Measurements from ENCODE around the gene PLB1.
"Not testable (repeated sequence)": the region's sequence is repeated elsewhere in the genome, so short reads cannot be mapped to it uniquely, and the experiment has no call there.

The PLB1 gene

GRCh38 chr2:28538134-28538533 lies 42.3 kb downstream of the PLB1 start:
- no peak for DNase-seq

- DNase-seq = no peak
These were observed 42.8 kb downstream of the PLB1 start for GRCh38 chr2:28538652-28539051.

GRCh38 chr2:28539118-28539541 lies 43.3 kb downstream of the PLB1 start:
- no peak for DNase-seq

- no peak for DNase-seq
These were observed 47.6 kb downstream of the PLB1 start for GRCh38 chr2:28543316-28544035.

GRCh38 chr2:28544036-28544346 lies 48.1 kb downstream of the PLB1 start:
- DNase-seq = no peak

- DNase-seq = no peak
These were observed 48.6 kb downstream of the PLB1 start for GRCh38 chr2:28544405-28544921.

GRCh38 chr2:28544922-28545589 lies 49.2 kb downstream of the PLB1 start:
- DNase-seq = no peak

- DNase-seq = no peak
These were observed 49.8 kb downstream of the PLB1 start for GRCh38 chr2:28545590-28546200.

GRCh38 chr2:28546242-28546641 lies 50.4 kb downstream of the PLB1 start:
- no peak for DNase-seq

GRCh38 chr2:28547223-28547860 lies 51.5 kb downstream of the PLB1 start:
- no peak for DNase-seq

- DNase-seq = no peak
These were observed 52.2 kb downstream of the PLB1 start for GRCh38 chr2:28547906-28548600.

- DNase-seq = not testable (repeated sequence)
These were observed 54.5 kb downstream of the PLB1 start for GRCh38 chr2:28550345-28550744.

- no peak for DNase-seq
These were observed 56.4 kb downstream of the PLB1 start for GRCh38 chr2:28552045-28552823.

GRCh38 chr2:28556303-28556702 lies 60.4 kb downstream of the PLB1 start:
- DNase-seq = no peak

GRCh38 chr2:28557389-28558131 lies 61.7 kb downstream of the PLB1 start:
- DNase-seq = no peak

- DNase-seq = no peak
These were observed 62.4 kb downstream of the PLB1 start for GRCh38 chr2:28558158-28558820.

- DNase-seq = no peak
These were observed 63.1 kb downstream of the PLB1 start for GRCh38 chr2:28558918-28559317.

- no peak for DNase-seq
These were observed 68.0 kb downstream of the PLB1 start for GRCh38 chr2:28563869-28564268.

GRCh38 chr2:28564346-28564745 lies 68.5 kb downstream of the PLB1 start:
- DNase-seq = no peak

GRCh38 chr2:28565033-28565432 lies 69.2 kb downstream of the PLB1 start:
- no peak for DNase-seq
